K562 (cell line): Measurements from ENCODE around the gene NKG7. TPM values are rescaled to one million over a fixed set of nuclear protein-coding genes. Genes with fewer than 3 reads are reported as not detected.

Experiments used
- ATAC-seq: fragments of 200-7000 bp; cut with Tn5 transposase; 3 replicates; pipeline ENCODE4 v1.9.1; 2020; ENCODE audit warnings: moderate library complexity
- BruUV-seq: library from RNA; stranded (reverse); fragments of 400-500 nt; replicated peaks from 2 replicates; lab custom pipeline; 2021; lab: Mats Ljungman, UMichigan
- CTCF ChIA-PET: fragments of 300-600 bp; formaldehyde crosslinking; extraction: SDS; loops from one replicate; lab custom pipeline; 2021; ENCODE audit warnings: low intra/inter-chr PET ratio; lab: Yijun Ruan, JAX
- POLR2A ChIA-PET: fragments of 300-600, 350-650 bp; sonication (Branson Sonifier 250); formaldehyde crosslinking; extraction: SDS; loops from one replicate; lab custom pipeline; 2021; ENCODE audit warnings: antibody characterized with exemption, inconsistent platforms; lab: Yijun Ruan, JAX
- DNase-seq, 4 experiments: peaks; one replicate each; pipeline versions ENCODE4 v3.0.0 to v3.0.0-alpha.2; 2011 to 2018; ENCODE audit warnings: low spot score in 3 of 4, mixed read lengths in 3 of 4; ENCODE audit errors: extremely low read depth in 1 of 4
- FAIRE-seq: peaks from 2 replicates; lab custom pipeline; 2011; peaks lifted over from hg19 to GRCh38; lab: Jason Lieb, UNC
- H2AFZ ChIP-seq: 2 replicates; pipeline ENCODE4 v1.6.0; 2011; ENCODE audit warnings: low read depth, low read length, control low read depth, inconsistent platforms
- H3K27ac ChIP-seq: fragments of 200-600 bp; 3 replicates; pipeline ENCODE4 v1.8.0; 2011; ENCODE audit warnings: low read depth, mild to moderate bottlenecking, control low read depth, inconsistent platforms, low read length, moderate library complexity, mixed read lengths; ENCODE audit errors: extremely low read depth
- H3K27me3 ChIP-seq, 2 experiments: fragments of 300-600 bp in 1 of 2; 2 replicates in 1 of 2; 3 replicates in 1 of 2; pipeline versions ENCODE4 v1.6.0 to v1.8.0; 2011; ENCODE audit warnings: inconsistent platforms in 2 of 2, low read length in 2 of 2, mild to moderate bottlenecking in 1 of 2, mixed read lengths in 1 of 2, moderate library complexity in 1 of 2; ENCODE audit not compliant: control insufficient read depth in 2 of 2, insufficient read depth in 2 of 2
- H3K36me3 ChIP-seq: fragments of 300-600 bp; 3 replicates; pipeline ENCODE4 v1.8.0; 2011; ENCODE audit warnings: mild to moderate bottlenecking, low read length, inconsistent platforms; ENCODE audit not compliant: control insufficient read depth, insufficient read depth
- H3K4me1 ChIP-seq, 2 experiments: fragments of 200-600 bp in 1 of 2; replicated peaks in 1 of 2; 2 replicates in 1 of 2; 3 replicates in 1 of 2; pipeline versions ENCODE4 v1.5.1 to v1.8.0; 2011; ENCODE audit warnings: inconsistent platforms in 2 of 2, low read length in 2 of 2, mild to moderate bottlenecking in 1 of 2, mixed read lengths in 1 of 2, moderate library complexity in 1 of 2; ENCODE audit not compliant: control insufficient read depth in 2 of 2, insufficient read depth in 2 of 2
- H3K4me2 ChIP-seq: 2 replicates; pipeline ENCODE4 v1.6.1; 2011; ENCODE audit warnings: low read length, control low read depth, inconsistent platforms, mixed read lengths; ENCODE audit not compliant: insufficient read depth
- H3K4me3 ChIP-seq: fragments of 200-600 bp; sonication (generic), shearing (Covaris generic); 2 replicates; pipeline ENCODE4 v1.5.1; 2016; ENCODE audit warnings: control low read depth, inconsistent platforms
- H3K79me2 ChIP-seq: fragments of 200-600 bp; 3 replicates; pipeline ENCODE4 v1.8.0; 2011; ENCODE audit warnings: low read length, inconsistent platforms; ENCODE audit not compliant: control insufficient read depth, insufficient read depth
- H3K9ac ChIP-seq, 2 experiments: 2 replicates each; pipeline versions ENCODE4 v1.6.0 to v1.6.1; 2011; ENCODE audit warnings: low read depth in 2 of 2, low read length in 2 of 2, control low read depth in 1 of 2, inconsistent platforms in 1 of 2, mild to moderate bottlenecking in 1 of 2, mixed read lengths in 1 of 2; ENCODE audit not compliant: insufficient read depth in 1 of 2
- H3K9me1 ChIP-seq: one replicate; pipeline ENCODE4 v1.6.0; 2011; ENCODE audit warnings: inconsistent platforms, mild to moderate bottlenecking, low read length, moderate library complexity; ENCODE audit not compliant: control insufficient read depth, insufficient read depth
- H3K9me3 ChIP-seq: replicated peaks from 2 replicates; pipeline ENCODE4 v1.5.1; 2011; ENCODE audit warnings: low read depth, low read length, inconsistent platforms; ENCODE audit not compliant: control insufficient read depth, insufficient read depth
- H4K20me1 ChIP-seq: replicated peaks from 2 replicates; pipeline ENCODE4 v1.6.1; 2011; ENCODE audit warnings: low read length, inconsistent platforms, mixed read lengths; ENCODE audit not compliant: control insufficient read depth, insufficient read depth
- HDAC3 ChIP-seq: fragments of 450-650 bp; IDR thresholded peaks from 2 replicates; pipeline ENCODE4 v1.6.1; 2018; ENCODE audit warnings: borderline replicate concordance, mild to moderate bottlenecking, moderate library complexity; ENCODE audit not compliant: partially characterized antibody
- POLR2B ChIP-seq: fragments of 450-650 bp; IDR thresholded peaks from 2 replicates; pipeline ENCODE4 v1.6.1; 2018; ENCODE audit warnings: low read depth; ENCODE audit not compliant: partially characterized antibody
- RBM34 ChIP-seq: fragments of 200-400 bp; formaldehyde crosslinking; IDR thresholded peaks from 2 replicates; pipeline ENCODE4 v1.6.1; 2018; ENCODE audit warnings: low read length, borderline replicate concordance; ENCODE audit not compliant: insufficient read depth
- RFX1 ChIP-seq: fragments of 450-650 bp; IDR thresholded peaks from 2 replicates; pipeline ENCODE4 v1.6.1; 2016; ENCODE audit warnings: mild to moderate bottlenecking, moderate library complexity
- TOE1 ChIP-seq, 2 experiments: fragments of 450-650 bp in 1 of 2; sonication (generic) in 1 of 2; formaldehyde crosslinking in 1 of 2; IDR thresholded peaks; 2 replicates each; pipeline versions ENCODE4 v1.7.1 to v1.8.0; 2016 to 2022; ENCODE audit warnings: borderline replicate concordance in 2 of 2, mild to moderate bottlenecking in 2 of 2, antibody characterized with exemption in 1 of 2, inconsistent platforms in 1 of 2, low read depth in 1 of 2, missing genetic modification reagents in 1 of 2, moderate library complexity in 1 of 2
- UBTF ChIP-seq, 2 experiments: IDR thresholded peaks; 2 replicates each; pipeline ENCODE4 v1.6.1; 2012; ENCODE audit warnings: improper control_type of control experiment in 2 of 2, low read depth in 2 of 2, low read length in 2 of 2, borderline replicate concordance in 1 of 2
- ZNF232 ChIP-seq: sonication (generic); formaldehyde crosslinking; IDR thresholded peaks from 2 replicates; pipeline ENCODE4 v1.8.0; 2022; ENCODE audit warnings: mild to moderate bottlenecking, missing genetic modification reagents
- ZNF282 ChIP-seq: sonication (generic); formaldehyde crosslinking; IDR thresholded peaks from 2 replicates; pipeline ENCODE4 v1.8.1; 2023; ENCODE audit warnings: missing genetic modification reagents
- WGBS: fragments of 100-300 bp; shearing (Covaris generic); methylation state at CpG from one replicate; pipeline ENCODE4 v1.1.6; 2016; ENCODE audit warnings: low coverage, mixed read lengths; ENCODE audit not compliant: insufficient coverage; ENCODE audit errors: missing lambda C conversion rate; 5-methylcytosine and 5-hydroxymethylcytosine counted together
- in situ Hi-C: fragments of 300-500 bp; cut with MboI; formaldehyde crosslinking; loops from 4 replicates; pipeline ENCODE4 v1.15.0; 2018; ENCODE audit warnings: inconsistent platforms, mixed read lengths
- intact Hi-C: fragments of 100-400 bp; cut with micrococcal nuclease; formaldehyde crosslinking; loops from 2 replicates; pipeline ENCODE4 v1.14.2; 2022
- polyA plus RNA-seq, 8 experiments: library from polyadenylated mRNA; depleted of rRNA in 4 of 8; stranded (reverse) in 5 of 8; unstranded in 3 of 8; fragments of >200 nt; fragmentation: Nextera tagmentation in 2 of 8; fragmentation: Illumina TruSeq in 1 of 8; extraction: Ambion mirVana in 2 of 8; extraction: Trizol in 1 of 8; gene quantifications; 2 replicates each; pipeline versions ENCODE4 v1.2.1 to v1.2.3, GENCODE V29; 2011 to 2014; ENCODE audit warnings: inconsistent platforms in 1 of 8, missing spikeins in 1 of 8
- total RNA-seq, 7 experiments: library from RNA; depleted of rRNA in 6 of 7; stranded (reverse); fragments of >200 nt in 6 of 7; fragmentation: Illumina TruSeq in 2 of 7; extraction: Trizol in 2 of 7; gene quantifications; 2 replicates each; pipeline versions ENCODE4 v1.2.1 to v1.2.3, GENCODE V29; 2011 to 2021; ENCODE audit warnings: low replicate concordance in 1 of 7
- TF ChIP-seq, protein P1 (sequence below): sonication (generic); formaldehyde crosslinking; IDR thresholded peaks from 2 replicates; pipeline ENCODE4 v1.9.0; 2022; ENCODE audit warnings: mild to moderate bottlenecking, missing genetic modification reagents

The NKG7 gene
- total and polyA plus RNA-seq, 9 of the 15 experiments (the other 6 are each of a cell fraction or from before 2014, with no cell fraction given), result 0.30 to 0.70 (median 0.51) TPM; not detected in 2

GRCh38 chr19:51347209-51347928, 25.1 kb downstream of the NKG7 start:
- POLR2A ChIA-PET, result interaction anchor here (0.6 to 1.0 kb wide), 2 partner anchors 19 to 32 kb away, joined by 3 read pairs; partner anchors contain the start of gene ETFB
- CTCF ChIA-PET, result no interaction called here
- no peak for FAIRE-seq
- H4K20me1 ChIP-seq, result no peaks in the 10 kb centered on the region
- H3K9me1 ChIP-seq, result peaks cover 5% of the 10 kb centered on the region
- H3K4me3 ChIP-seq, result no peak overlapping the region
- H3K79me2 ChIP-seq, result no peaks in the 10 kb centered on the region
- H2AFZ ChIP-seq, result no peak overlapping the region
- H3K9me3 ChIP-seq, result no peaks in the 10 kb centered on the region
- H3K36me3 ChIP-seq, result peaks cover 71% of the 10 kb centered on the region
- no peaks in the 10 kb centered on the region for H3K27me3 ChIP-seq
- no peak for ATAC-seq
- BruUV-seq, result no TSS peak
- WGBS, result 62% methylated on average over 10 of the region's 10 CpGs
- no peak overlapping the region for H3K9ac ChIP-seq
- H3K4me2 ChIP-seq, result no peak overlapping the region
- in situ Hi-C loops, result no loop called here
- no peak overlapping the region for H3K27ac ChIP-seq
- intact Hi-C loops, result no loop called here
- DNase-seq, result no peak
- peaks cover 31 to 36% of the 10 kb centered on the region in 2 experiments for H3K4me1 ChIP-seq
- TF ChIP-seq TOE1 (IDR thresholded peaks at IDR 0.05; ENCODE audit: borderline replicate concordance) (no peak), TOE1 (CRISPR knock-in tag; IDR thresholded peaks at IDR 0.05; ENCODE audit: borderline replicate concordance, low read depth) (no peak), ZNF232 (CRISPR knock-in tag) (no peak), ZNF282 (CRISPR knock-in tag) (no peak), UBTF (IDR thresholded peaks at IDR 0.05; ENCODE audit: borderline replicate concordance in 1 of 2, low read depth in 2 of 2, low read length in 2 of 2) (no peak), HDAC3 (no peak), RBM34 (no peak), POLR2B (peak; percentile 17), RFX1 (no peak)
- TF ChIP-seq, protein P1, sequence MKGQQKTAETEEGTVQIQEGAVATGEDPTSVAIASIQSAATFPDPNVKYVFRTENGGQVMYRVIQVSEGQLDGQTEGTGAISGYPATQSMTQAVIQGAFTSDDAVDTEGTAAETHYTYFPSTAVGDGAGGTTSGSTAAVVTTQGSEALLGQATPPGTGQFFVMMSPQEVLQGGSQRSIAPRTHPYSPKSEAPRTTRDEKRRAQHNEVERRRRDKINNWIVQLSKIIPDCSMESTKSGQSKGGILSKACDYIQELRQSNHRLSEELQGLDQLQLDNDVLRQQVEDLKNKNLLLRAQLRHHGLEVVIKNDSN (CRISPR knock-in tag), result no peak
